Astrocyte (in vitro differentiated cells and primary cell): ENCODE data around the gene ZHX3.

Source experiments
- EZH2 ChIP-seq: IDR thresholded peaks from 2 replicates; pipeline ENCODE4 v1.6.1; 2012; ENCODE audit warnings: mild to moderate bottlenecking, low read length, inconsistent platforms; ENCODE audit not compliant: insufficient read depth
- TF ChIP-seq, protein P1 (sequence below): IDR thresholded peaks from 2 replicates; pipeline ENCODE4 v1.5.1; 2011; ENCODE audit warnings: low read depth, mild to moderate bottlenecking, inconsistent platforms, low read length, moderate library complexity; ENCODE audit not compliant: insufficient read depth

DNA sequence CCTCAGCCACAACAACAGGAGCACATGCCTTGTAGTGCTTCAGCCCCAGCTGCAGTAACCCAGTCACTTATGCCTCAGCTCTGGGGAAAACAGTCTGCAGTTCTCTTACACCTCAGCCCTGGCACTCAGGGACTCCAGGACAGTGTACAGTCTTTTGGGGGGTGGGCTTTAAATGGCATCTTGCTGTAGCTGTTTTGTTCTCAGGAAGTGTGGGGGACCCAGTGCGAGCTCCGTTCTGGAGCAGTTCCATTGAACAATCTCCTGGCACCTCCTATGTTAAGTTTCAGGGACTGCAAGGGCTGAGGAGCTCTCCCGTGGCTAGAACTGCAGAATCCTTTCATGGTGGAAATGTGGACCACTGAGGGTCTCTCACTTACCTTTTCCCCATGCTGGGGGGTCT is 125.0 kb downstream of the ZHX3 start:
- TF ChIP-seq, protein P1, sequence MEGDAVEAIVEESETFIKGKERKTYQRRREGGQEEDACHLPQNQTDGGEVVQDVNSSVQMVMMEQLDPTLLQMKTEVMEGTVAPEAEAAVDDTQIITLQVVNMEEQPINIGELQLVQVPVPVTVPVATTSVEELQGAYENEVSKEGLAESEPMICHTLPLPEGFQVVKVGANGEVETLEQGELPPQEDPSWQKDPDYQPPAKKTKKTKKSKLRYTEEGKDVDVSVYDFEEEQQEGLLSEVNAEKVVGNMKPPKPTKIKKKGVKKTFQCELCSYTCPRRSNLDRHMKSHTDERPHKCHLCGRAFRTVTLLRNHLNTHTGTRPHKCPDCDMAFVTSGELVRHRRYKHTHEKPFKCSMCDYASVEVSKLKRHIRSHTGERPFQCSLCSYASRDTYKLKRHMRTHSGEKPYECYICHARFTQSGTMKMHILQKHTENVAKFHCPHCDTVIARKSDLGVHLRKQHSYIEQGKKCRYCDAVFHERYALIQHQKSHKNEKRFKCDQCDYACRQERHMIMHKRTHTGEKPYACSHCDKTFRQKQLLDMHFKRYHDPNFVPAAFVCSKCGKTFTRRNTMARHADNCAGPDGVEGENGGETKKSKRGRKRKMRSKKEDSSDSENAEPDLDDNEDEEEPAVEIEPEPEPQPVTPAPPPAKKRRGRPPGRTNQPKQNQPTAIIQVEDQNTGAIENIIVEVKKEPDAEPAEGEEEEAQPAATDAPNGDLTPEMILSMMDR, result no peak
- TF ChIP-seq EZH2, result no peak
